GM18520 (cell line): ENCODE measurements around the gene MID1.

ENCODE experiments used
- ATAC-seq: cut with Tn5 transposase; IDR thresholded peaks from one replicate; pipeline ENCODE4 v1.9.1; 2021; ENCODE audit not compliant: unreplicated experiment

MID1 gene

DNA sequence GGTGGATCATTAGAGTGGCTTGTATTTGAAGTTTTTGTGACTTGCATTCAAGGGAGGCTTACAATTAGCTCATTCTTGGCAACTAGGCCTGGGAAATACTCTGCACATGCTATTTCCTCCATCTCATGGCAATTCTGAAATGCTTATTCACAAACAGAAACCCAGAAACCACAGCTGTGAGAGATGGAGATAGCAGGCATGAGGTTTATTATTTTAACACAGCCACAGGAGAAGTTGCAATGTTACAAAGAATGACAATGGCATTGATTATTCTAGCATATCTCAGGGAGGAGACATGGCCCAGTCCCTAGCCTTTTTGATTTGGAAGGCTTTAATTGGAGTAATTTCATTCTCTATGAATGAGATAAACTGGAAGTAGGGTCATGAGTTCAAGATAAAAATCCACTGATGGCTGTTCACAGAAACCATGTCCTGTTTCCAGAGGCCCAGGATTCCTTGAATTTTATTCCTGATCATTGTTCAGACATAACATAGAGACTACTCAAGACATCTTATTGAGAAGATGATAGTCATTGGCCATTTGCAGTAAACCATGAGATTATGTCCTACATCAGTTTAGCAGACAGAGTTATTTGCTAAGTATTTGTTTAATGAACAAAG is 123.9 kb downstream of the MID1 start:
- ATAC-seq = no peak

DNA sequence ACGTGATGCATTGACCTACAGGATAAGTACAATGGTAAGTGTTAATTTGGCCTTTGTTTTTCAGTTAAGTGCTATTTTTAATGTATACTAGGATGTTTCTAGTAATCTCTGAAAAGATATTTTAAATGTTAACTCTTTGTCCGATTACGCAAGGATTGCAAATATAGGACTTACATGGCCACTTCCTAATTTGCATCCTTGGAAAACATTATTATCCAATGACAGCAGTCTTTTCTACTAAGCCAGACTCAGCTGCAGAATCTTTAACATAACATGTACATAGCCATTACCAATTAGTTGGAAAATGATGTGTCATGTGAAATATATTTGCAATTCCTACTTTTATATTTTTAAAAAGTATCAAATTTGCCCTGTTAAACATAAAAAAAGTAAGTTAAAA is 124.7 kb downstream of the MID1 start:
- ATAC-seq = no peak

DNA sequence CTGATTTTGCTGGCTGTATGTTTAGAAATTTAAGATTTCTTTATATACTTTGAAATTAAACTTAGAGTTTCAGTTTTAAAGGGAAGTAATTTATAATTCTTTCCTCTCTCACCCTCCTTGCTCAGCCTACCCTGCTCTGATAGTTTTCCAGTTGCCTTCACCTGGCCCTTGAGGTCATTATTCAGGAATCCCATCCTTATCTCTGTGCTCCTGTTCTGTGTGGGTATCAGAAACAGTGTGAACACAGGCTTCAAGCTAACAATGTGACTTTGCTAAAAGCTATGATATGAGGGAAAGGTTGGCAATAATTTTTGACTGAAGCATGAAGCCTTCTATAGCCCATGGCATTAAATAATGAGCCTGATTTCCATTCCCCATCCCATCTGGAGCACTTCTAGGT is 128.1 kb downstream of the MID1 start:
- no peak for ATAC-seq

DNA sequence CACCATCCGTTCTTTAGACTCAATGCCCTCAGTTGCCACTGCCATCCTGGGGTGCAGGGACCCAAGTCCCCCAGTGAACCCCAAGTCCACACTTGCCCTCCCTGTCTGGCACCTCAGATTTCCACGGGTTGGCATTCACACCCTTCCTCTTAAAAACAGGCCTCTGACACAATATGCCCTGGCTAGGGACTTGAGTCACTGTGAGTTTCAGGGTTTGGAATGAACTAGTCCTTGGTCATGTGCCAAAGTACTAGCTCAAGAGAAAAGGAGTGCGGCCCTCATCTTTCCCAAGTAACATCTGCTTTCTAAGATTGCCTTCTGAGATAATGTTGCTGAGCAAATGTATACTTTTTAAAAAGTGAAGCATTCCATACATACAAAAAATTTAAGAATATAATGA is 134.0 kb downstream of the MID1 start:
- no peak for ATAC-seq

DNA sequence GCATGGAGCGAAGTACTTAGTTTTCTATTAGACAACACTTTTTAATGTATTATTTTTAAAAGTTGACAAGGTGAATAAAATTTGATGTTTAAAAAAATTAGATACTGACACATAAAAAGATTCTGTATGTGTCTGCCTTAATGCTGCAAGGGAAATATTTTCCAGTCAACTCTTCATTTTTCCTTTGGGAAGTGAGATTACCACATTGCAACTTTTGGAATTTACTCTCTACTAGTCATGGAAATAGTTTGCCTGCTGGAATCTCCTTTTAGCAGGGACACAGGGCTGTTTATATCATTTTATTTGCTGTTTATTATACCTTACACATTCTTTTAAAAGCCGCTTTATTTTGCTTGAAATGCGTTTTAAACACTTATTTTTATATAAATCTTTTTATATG is 135.1 kb downstream of the MID1 start:
- no peak for ATAC-seq

DNA sequence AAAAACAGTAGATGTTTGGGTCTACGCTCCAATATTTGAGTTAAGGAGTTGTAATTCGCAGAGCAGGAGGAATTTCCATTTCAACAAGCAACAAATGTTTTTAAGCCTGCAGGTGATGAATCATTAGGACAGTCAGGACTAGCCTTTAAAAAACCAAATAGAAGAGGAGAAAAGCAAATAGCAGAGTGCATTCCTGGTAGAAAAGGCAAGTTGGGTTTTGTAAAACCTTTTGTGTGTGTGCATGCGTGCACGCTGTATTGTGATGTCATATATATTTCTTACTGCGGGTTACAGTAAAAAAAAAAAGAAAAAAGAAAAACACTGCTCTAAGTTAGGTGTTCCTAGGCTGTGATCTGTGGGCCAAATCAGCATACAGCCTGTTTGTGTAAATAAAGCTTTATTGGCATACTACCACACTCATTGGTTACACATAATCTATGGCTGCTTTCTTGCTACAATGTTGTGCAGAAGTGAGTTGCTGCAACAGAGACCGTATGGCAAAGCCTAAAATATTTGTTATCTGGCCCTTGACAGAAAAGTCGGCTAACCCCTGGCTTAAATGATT is 135.6 kb downstream of the MID1 start:
- no peak for ATAC-seq

DNA sequence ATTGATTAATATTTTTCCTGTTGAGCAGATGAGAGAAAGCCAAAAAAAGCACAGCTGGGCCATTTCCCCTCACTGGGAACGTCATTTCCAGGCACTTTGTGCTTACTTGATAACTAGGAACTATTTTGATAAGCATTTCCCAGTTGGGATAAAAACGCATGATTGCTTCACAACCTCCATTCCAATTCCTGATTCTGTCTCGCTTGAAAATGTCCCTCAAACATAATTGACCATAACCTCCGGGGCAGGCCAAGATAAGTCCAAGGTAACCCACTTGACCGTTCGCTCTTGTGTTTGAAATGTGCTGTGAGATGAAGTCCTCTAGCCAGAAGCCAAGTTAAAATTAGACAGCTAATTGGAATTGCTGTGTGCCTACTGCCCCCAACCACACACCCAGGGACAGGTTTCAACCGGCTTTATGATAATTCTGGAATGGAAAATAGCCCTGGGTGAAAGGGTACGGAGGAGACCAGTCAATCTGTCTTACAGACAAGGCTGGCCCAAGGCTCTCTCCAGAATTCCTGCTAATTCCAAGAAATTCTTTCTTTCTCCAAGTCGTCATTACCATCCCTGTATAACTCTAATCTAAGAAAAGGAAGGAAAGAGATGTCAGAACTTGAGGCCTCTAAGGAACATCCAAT is 137.1 kb downstream of the MID1 start:
- no peak for ATAC-seq

DNA sequence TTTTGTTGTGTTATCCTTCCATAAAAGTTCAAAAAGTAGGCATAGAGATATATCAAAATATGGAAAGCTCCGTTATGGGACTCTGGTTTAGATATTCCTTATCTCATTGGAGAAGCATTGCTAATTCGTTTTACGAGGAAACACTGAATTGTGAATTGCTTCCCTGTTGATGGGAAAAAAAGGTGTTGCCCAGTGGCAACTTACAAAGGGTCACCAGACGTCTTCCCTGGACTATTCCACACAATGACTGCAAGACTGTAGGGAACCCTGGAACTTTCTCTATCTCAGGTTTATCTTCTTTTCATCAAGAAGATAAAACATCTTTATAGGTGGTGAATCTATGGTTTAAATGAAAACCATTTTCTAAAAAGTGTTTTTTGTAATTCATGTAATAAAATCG is 137.7 kb downstream of the MID1 start:
- no peak for ATAC-seq

DNA sequence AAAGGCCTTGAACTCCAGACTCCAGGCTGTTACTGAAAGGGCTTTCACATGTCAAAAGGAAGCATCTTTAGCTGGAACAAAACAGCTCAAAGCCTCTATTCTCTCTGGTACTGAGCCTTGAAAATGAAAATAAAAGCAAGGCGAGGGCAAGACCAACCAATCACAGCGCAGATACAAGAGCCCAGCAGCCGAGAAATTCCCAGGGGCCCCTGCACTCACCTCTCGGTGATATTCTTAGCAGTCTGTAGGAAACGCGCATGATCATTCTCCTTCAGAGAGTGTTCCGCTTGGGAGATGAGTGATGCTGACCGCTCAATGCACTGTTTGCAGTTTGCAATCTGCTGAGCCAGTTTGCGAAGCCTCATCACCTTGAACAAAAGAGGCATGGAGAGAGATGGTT is 138.1 kb downstream of the MID1 start:
- peak; percentile 74 for ATAC-seq

DNA sequence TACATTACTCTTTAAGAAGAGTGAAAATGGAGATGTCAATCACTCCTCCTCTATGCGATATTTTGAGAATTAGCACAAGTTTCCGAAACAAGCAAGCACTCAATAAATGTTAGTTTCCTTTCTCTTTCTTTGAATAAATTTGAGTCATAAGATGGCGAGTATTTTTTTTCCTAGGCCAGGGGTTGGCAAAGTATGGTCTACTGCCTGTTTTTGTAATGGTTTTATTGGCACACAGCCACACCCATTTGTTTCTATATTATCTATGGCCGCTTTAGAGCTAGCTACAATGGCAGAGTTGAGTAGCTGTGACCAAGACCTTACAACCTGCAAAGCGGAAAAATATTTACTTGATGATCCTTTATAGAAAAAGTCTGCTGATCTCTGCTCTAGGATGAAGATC is 139.5 kb downstream of the MID1 start:
- ATAC-seq = no peak

DNA sequence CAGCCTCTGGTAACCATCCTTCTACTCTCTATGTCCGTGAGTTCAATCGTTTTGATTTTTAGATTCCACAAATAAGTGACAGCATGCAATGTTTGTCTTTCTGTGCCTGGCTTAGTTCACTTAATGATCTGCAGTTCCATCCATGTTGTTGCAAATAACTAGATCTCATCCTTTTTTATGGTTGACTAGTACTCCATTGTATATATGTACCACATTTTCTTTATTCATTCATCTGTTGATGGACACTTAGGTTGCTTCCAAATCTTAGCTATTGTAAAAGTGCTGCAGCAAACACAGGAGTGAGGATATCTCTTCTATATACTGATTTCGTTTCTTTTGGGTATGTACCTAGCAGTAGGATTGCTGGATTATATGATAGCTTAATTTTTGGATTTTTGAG is 140.9 kb downstream of the MID1 start:
- ATAC-seq = no peak

DNA sequence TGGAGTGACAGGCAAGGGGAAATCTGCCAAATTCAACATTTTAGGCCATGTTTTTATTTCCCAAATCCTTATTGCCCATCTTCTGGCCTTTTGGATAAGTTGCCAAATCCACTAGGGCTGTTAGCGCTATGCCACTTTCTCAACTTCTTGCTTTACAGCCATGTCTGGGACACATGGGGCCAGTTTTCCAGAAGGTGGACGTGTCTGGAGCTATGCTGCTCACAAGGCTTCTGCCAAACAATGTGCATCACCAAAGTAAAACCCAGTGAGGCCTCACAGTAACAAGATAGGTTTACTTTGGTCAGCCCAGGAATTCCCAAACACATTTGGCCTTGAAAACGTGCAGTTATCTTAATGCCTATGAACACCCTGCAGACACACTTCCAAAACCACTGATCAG is 142.9 kb downstream of the MID1 start:
- no peak for ATAC-seq

DNA sequence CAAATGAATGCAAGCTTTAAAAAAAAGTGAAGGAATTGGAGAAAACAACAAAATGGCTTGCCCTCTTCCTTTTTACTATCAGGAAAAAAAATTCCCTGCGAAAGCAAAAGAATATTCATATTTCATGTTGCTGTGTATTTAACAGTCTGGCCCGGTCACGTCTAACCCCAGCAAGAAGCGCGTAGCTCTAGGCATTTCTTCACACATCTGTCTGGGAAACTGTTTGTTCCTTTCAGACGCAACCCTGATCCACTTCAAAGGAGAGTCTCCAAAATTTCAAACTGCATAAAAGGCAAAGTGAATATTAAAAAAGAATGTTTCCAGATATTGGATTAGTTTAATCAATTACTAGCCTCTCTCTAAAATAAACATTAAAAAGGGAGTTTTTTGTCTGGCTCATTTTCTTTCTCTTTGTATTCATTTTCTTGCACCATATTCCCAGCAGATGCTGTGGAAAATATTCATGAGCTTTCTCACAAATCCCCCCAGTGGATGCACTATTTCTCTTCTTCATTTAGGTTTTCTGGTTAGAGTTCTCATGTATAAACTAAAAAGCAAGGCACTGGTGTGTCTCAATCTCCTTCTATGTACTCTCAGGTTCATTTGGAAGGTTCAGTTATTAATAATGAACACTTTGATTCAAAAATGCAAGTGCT is 145.3 kb downstream of the MID1 start:
- no peak for ATAC-seq

DNA sequence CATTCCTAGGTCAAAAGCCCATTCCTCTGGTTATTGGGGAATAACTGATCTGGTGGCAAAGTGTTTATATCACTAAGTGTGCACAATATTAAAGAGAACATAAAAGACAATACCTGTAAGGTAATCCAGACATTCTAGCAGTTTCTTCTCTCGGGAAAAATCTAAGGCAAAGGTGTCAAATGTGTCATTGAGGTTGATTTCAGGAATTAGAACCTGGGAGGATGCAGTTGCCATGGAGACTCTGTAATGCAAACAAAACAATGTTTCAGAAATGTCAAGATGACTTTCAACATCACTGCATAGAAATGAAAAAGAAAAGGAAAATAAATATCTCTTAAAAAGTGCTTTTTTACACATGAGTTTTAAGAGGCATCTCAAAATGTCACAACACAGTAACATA is 145.9 kb downstream of the MID1 start:
- ATAC-seq = no peak

DNA sequence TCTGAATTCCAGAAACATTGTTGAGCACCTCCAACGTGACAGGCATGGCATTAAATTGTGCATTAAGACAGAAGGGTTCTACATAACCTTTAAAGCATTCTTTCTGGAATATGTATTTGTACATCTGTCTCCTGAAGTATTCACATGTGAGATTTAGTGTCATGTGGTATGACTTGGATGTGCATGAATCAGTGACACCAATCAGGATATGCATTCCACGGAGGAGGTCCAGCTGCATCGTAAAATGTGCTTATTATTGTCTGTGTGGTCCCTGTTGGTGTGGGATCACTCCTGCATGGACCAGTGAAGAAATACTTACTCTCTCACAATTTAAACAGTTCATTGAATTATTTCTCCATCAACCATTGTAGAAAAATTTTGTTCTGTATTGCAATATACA is 149.0 kb downstream of the MID1 start:
- ATAC-seq = no peak

DNA sequence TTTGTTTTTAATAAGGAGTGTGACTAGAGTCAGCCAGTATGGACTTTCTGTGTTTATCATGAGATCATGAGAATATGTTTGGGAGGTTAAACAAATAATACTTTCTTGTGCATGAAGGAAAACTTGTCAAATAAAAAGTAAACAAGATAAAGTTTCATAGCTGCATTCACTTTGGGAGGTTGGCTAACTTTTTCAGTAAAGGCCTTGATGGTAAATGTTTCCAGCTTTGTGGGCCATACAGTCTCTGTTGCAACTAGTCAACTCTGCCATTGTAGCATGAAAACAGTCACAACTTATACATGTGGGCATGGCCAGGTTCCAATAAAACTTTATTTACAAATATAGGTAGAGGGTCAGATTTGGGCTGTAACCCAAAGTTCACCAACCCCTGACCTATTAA is 150.4 kb downstream of the MID1 start:
- ATAC-seq = no peak

DNA sequence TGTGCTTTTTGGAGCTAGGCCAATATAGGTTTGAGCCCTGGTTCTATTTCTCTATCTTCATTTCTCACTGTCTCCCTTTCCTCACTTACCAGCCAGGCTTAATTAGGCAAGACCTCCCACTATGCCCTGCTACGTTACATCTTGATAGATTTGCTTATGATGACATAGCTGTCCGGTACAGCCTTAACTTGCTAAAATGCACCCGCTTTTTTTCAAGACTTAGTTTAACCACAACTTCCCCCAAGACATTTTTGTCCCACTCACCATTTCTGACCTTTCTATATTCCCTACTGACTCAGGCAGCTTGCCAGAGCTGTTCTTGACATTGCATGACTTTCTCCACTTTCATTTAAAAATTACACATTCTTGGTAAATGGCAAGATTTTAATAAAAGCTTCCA is 152.6 kb downstream of the MID1 start:
- no peak for ATAC-seq

DNA sequence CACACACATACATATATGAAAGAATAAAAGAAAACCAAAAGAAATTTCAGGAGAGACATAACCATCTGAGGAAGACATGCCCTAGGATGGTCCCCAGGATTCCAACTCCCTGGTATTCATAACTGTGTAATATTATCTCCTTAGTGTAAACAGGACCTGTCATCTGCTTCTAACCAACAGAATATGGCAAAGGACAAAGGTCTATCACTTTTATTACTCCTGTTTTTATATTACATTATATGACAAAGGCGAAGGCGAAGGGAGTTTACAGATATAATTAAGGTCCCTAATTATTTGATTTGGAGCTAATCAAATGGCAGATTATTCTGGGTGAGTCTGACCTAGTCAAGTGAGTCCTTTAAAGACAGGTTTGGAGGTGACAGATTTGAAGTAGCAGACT is 155.1 kb downstream of the MID1 start:
- ATAC-seq = no peak

DNA sequence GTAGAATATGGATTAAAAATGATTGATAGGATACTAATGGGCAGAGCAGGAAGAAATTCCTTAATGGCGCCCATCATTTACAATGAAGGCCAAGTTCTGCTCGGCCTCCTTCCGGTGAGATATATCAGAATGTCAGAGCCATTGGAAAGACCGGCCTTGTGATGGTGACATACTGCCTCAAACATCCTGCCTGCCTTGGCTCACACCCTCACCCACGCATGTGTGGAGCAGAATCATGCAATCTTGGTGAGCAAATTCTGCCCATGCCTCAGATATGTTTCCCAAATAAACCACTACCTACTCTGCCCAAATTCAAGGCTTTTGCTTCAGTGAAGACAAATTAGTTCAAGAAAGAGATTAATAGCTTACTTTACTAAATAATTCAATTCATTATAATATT is 163.3 kb downstream of the MID1 start:
- no peak for ATAC-seq

DNA sequence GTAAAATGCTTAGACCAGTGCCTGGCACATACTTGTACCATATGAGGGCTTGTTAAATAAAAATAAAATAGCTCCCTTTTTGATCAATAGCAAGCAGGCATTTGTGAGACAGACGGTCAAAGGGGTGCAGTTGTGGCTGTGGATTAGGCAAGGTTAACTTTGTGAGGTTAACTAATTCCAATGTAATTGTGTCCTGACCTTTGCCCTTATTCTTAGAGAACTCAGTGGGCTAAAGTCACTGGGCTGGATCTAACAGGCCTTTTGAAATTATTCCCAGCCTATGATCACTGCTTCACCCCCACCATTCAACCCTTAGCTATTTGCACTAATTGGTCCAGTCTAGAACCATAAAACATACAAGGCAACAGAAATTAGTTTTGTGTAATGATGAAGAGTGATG is 166.4 kb downstream of the MID1 start:
- ATAC-seq = no peak

DNA sequence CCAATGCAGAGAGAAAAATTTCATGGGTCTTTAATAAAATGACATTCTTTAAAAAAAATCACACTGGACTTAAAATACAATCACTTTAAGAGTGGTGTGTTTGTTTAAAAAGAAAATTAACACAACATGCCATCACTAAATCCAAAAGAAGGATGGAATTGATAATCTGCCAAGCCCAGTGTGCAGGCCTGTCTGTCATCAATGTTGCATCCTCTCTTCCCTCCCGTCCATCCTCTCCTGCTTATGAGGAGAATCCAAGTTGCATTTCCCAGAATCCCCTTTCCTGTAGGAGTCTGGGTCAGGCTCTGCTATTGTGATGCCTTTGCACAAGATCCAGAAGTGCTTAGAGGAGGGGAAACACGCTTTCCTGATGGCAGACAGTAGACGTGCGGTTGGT is 169.4 kb downstream of the MID1 start:
- no peak for ATAC-seq

DNA sequence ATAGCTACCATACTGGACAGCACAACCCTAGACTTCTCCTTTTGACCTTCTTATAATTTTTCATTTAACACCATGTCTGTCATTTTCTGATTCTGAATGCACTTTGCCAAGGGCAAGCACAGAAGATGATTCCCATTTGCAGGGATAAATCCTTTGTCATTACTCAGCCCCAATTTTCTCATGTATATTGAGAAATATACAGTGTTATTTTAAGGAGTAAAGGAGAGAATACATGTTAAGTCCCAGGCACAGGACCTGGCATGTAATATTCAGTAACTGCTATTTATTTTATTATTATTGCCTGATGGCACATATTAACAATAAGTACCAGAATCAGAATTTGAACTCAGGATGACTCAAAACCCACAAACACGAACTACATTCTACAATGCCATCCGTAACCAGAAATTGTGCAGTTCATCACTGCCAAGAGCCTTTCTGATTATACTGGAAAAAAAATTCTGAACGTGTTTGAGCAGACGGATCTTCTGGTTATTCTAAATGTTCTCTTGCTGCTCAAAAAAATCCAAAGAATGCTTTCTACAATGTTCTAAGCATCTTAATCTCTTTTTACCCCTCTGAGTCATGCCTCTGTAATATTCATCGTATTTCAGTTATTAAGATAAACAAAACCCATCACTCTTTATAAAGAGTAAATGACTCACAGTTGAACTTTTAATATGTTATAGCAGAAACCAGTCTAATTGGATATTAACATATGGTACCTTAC is 170.0 kb downstream of the MID1 start:
- ATAC-seq = no peak
